ENCODE measurements around the gene B3GALT4. TPM values are rescaled to one million over a fixed set of nuclear protein-coding genes. Genes with fewer than 3 reads are reported as not detected.
"Not testable (repeated sequence)": the region's sequence is repeated elsewhere in the genome, so short reads cannot be mapped to it uniquely, and the experiment has no call there.

Gene B3GALT4
- total RNA-seq, 1 donor from 2014 or later: 17.1 TPM

DNA sequence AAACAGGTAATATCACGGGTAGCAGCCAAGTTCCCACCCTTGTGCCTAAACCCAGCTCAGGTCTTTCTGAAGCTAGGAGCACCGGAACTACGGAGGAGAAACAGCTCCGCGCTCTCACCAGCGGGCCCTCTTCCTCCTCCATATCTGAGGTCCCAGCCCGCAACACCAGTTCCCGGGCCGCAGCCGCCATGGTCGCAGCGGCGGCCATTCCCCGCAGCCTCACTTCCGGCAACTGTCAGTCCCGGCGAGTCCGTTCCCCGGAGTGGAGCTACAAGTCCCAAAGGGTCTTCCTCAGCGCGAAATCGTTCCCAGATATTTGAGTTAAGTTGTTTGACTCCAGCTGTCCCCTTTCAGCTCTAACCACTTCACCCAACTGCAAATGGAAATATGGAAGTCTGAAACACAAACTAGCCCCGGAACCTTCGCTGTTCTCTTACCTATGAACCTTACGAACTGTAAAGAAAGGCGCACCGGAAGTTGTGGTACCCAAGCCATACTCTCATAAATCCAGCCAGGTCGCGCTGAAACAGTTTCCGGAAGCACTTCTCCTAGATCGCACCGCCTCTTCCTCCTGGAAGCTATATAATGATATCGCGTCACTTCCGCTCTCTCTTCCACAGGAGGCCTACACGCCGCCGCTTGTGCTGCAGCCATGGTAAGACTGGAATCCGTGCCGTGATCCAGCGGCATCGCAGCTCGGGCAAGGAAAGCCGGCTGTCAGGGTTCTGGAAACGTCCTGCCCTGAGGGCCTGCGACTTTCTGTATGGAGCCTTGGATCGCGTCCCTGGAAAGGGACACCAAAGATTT lies 5.3 kb upstream of the B3GALT4 start, which contains the start of the genes RPS18 and VPS52:
TSS of gene RPS18 (plus strand) at position 608 of the 807 bp plus-strand sequence. CDS start at position 653, 45 bp downstream.
TSS of gene VPS52 (minus strand) at position 409 of the 807 bp plus-strand sequence. CDS start at position 208, 201 bp downstream.
- intact Hi-C loops (cut with micrococcal nuclease): loop anchor here (1.0 to 10.0 kb wide), 16 partner anchors 18 to 1317 kb away; partner anchors contain the start of genes ATF6B, CUTA, GPSM3 and KIFC1

DNA sequence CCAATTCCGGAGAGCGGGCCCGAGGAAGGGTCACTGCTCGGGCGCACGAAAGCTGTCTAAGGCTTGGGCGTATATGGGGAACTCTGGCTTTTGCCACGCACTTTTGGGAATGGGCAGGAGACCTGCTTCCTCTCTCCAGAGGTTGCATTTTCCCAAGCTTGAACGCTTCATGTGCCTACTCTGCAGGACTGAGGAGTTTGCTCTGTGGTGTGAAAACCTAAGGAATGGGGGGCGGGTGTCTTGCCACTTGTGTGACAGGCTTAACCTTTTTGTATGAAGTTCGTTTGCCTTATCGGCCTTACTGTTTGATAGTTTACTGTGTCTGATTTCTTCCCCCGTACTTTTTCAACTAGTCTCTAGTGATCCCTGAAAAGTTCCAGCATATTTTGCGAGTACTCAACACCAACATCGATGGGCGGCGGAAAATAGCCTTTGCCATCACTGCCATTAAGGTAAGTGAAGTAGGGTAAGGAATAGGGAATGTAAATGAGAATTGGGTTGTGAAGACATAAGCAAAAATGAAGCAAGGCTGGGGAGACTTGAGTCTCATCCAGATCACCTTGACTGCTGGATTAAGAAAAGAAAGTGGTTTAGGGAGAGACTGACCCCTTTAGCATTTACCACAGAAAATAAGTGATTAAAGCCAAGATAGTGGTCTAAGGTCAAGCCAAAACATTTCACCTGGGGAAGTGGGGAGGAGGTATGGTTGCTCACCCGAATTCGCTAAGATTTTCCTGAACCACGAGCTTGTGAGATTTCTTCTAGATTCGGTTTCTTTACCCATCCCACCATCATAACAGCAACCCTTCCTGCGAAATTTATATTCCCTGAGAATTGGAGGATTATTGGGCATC lies 4.4 kb upstream of the B3GALT4 start:
- intact Hi-C loops (cut with micrococcal nuclease): loop anchor here (1.0 to 10.0 kb wide), 8 partner anchors 17 to 1318 kb away; partner anchors contain the start of genes ATF6B, GPSM3, KIFC1 and NELFE

DNA sequence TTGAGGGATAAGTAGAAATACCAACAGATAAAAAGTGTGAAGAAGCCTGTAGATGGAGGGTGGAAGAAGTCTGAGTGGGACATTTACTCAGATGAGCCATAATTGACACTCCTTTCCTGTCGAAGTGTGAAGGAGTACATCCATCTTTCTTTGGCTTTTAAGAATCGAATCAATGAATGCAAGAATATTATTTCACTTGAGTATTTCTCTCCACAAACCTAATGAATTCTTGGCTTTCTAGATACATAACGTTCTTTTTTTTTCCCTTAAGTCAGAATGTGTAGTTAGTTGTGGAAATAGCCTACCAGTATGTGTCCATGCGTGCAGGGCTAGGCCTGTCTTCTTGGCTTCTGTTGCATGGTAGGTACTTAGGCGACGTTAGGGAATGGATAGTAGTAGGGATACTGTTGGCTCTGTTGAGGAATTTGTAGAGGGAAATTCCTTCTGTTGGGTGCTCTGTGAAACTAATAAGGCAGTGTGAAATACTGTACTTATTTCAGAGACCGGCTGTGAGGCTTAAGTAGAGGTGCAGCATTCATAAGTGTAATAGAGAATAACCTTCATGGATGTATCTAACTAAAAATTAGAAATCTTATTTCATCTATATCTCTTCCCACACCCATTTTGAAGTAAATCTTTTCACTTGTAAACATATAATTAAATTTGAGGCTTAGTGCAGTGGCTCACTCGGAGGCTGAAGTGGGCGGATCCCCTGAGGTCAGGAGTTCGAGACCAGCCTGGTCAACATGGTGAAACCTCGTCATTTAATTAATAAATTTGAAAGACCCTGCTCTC lies 3.6 kb upstream of the B3GALT4 start:
- intact Hi-C loops (cut with micrococcal nuclease): loop anchor here (2.0 to 10.0 kb wide), 4 partner anchors 39 to 1319 kb away; partner anchors contain the start of genes ATF6B, GPSM3, NELFE and PBX2

DNA sequence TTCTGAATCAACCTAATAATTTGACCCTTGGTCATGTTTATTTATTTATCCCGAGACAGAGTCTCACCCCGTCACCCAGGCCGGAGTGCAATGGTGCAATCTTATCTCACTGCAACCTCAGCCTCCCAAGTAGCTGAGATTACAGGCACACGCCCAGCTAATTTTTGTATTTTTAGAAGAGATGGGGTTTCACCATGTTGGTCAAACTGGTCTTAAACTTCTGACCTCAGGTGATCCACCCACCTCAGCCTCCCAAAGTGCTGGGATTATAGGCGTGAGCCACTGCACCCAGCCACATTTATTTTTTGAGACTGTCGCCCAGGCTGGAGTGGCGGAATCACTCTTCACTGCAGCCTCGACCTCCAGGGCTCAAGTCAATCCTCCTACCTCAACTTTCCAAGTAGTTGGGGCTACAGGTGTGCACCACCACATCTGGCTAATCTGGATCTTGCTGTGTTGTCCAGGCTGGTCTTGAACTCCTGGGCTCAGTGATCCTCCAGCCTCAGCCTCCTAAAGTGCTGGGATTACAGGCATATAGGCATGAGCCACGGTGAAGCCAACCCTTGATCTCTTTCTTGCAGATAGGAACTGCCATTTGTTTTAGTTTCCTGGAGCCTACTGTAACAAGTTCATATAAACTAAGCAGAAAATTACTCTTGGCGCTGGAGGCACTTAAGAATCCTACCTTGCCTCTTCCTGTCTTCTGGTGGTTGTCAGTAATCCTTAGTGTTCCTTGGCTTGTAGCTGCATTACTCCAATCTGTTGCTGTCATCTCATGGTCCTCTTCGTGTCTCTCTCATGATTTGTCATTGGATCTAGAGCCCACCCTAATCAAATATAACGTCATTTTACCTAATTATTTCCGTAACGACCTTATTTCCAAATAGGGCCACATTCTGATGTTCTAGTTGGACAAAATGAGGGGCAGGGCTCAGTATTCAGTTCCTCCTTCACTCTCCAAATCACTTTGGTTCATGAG lies 2.7 kb upstream of the B3GALT4 start:
- intact Hi-C loops (cut with micrococcal nuclease): loop anchor here (2.0 to 10.0 kb wide), 4 partner anchors 39 to 1319 kb away; partner anchors contain the start of genes ATF6B, GPSM3, NELFE and PBX2

DNA sequence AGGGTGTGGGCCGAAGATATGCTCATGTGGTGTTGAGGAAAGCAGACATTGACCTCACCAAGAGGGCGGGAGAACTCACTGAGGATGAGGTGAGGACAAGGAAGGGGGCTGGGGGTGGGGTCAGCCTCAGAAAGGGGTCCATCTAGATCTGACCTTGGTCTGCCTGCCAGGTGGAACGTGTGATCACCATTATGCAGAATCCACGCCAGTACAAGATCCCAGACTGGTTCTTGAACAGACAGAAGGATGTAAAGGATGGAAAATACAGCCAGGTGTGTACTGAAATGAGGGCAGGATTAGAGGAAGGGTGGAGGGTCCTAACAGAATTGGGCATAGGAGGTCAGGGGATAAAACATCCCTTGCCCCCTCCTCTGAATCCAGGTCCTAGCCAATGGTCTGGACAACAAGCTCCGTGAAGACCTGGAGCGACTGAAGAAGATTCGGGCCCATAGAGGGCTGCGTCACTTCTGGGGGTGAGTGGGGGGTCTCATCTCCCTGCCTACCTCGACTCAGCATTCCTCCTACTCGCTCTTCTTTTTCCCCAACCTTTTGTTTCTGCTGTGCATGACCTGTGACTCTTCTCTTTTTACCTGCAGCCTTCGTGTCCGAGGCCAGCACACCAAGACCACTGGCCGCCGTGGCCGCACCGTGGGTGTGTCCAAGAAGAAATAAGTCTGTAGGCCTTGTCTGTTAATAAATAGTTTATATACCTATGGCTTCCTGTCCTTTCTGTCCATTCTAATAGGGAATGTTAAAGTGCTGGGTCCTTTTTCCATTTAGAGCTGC lies 935 bp upstream of the B3GALT4 start:
- intact Hi-C loops (cut with micrococcal nuclease): loop anchor here (2.0 to 10.0 kb wide), 5 partner anchors 295 to 1321 kb away; partner anchors contain the start of genes ATF6B, GPSM3, NELFE and PBX2

DNA sequence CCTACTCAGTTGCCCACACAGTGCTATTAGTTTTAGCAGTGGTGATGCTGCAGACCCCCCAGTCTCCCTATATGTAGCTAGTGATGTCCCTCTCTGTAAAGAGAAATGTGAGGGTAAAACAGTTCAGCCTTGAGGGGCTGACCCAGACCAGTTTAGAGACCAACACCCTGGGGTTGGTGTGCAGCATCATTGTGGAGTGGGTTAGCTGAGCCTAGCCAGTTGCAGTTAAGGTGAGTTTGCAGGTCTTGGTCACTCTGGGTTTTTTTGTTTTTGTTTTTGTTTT lies 401 bp upstream of the B3GALT4 start:
- intact Hi-C loops (cut with micrococcal nuclease): loop anchor here (2.0 to 10.0 kb wide), 5 partner anchors 294 to 1322 kb away; partner anchors contain the start of genes ATF6B, GPSM3, NELFE and PBX2

DNA sequence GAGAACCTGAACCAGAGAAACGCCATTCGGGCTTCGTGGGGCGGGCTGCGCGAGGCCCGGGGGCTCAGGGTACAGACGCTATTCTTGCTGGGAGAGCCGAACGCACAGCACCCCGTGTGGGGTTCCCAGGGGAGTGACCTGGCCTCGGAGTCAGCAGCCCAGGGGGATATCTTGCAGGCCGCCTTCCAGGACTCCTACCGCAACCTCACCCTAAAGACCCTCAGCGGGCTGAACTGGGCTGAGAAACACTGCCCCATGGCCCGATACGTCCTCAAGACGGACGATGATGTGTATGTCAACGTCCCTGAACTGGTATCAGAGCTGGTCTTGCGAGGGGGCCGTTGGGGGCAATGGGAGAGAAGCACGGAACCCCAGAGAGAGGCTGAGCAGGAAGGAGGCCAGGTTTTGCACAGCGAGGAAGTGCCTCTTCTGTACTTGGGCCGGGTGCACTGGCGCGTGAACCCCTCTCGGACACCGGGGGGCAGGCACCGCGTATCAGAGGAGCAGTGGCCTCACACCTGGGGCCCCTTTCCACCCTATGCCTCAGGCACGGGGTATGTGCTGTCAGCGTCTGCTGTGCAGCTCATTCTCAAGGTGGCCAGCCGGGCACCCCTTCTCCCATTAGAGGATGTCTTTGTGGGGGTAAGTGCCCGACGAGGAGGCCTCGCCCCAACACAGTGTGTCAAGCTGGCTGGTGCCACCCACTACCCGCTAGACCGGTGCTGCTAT lies 904 bp downstream of the B3GALT4 start:
- intact Hi-C loops (cut with micrococcal nuclease): loop anchor here (1.0 to 10.0 kb wide), 9 partner anchors 11 to 1323 kb away; partner anchors contain the start of genes ATF6B, GPSM3, NELFE and PBX2

DNA sequence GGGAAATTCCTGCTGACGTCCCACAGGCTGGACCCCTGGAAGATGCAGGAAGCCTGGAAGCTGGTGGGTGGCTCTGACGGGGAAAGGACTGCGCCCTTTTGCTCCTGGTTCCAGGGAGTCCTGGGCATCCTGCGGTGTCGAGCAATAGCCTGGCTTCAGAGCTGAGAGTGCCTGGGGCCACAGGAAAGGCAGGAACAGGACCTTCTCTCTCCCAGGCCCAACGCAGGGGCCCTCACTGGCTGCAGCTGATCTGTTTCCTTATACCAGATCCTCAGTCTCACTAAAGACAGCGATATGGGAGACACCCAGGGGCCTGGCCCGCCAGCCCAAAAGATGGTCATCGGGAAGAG lies 1.4 kb downstream of the B3GALT4 start:
- intact Hi-C loops (cut with micrococcal nuclease): loop anchor here (10.0 kb wide), 3 partner anchors 1084 to 1324 kb away; partner anchors contain the start of genes ATF6B, GPSM3, NELFE and PBX2

DNA sequence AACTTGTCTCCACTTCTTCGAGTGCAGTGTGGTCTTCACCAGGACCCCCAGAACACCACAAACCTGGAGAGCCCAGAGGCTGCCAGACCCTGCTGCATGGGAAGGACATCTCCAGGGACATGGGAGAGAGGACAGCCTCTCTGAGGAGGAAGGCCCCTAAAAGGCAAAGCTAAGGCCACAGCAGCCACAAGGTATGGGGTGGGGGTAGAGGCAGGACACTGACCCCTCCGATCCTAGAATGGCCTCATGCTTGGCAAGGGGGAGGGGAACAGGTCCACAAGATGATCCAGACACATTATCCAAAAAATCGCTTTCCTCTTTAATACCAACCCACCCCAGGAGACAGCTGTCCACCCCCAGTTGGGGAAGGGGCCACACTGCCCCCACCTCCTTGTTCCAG lies 1.9 kb downstream of the B3GALT4 start:
- intact Hi-C loops (cut with micrococcal nuclease): loop anchor here (10.0 kb wide), 3 partner anchors 1084 to 1324 kb away; partner anchors contain the start of genes ATF6B, GPSM3, NELFE and PBX2

DNA sequence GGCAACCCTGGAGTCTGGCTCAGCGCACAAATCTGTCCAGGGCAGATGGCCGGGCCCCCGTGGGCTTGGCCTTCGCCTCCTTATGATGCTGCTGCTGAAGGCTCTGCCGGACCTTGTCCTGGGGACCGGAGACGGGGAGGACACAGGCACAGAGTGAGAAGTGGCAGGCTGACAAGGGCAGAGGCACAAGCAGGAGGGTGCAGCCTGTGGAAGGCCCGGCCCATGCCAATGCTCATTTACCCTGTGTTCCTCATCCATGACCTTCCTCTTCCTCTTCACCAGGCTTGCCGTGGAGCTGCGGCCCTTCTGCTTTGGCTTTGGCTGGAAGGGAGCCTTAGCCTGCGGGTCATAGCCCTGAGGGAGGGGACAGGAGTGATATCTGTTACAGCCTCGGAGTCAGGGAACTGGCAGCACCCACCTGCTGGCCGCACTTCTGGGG lies 2.4 kb downstream of the B3GALT4 start:
- intact Hi-C loops (cut with micrococcal nuclease): loop anchor here (10.0 kb wide), 3 partner anchors 1084 to 1324 kb away; partner anchors contain the start of genes ATF6B, GPSM3, NELFE and PBX2

DNA sequence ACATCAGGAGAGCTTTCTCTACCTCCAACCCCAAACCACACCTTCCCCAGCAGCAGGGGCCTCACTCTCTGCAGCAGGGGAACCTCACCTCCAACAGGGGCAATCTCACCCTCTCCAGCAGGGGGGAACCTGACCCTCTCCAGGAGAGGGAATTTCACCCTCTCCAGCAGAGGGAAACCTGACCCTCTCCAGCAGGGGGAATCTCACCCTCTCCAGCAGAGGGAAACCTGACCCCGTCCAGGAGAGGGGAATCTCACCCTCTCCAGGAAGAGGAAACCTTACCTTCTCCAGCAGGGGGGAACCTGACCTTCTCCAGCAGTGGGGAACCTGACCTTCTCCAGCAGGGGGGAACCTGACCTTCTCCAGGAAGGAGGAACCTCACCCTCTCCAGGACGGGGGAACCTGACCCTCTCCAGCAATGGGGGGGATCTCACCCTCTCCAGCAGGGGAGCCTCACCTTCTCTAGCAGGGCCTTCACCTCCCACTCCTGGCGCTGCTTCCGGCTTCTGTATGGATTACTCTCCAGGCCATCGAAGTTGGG lies 3.1 kb downstream of the B3GALT4 start:
- intact Hi-C loops (cut with micrococcal nuclease): loop anchor here (10.0 kb wide), 3 partner anchors 1085 to 1325 kb away; partner anchors contain the start of genes ATF6B, GPSM3, NELFE and PBX2

DNA sequence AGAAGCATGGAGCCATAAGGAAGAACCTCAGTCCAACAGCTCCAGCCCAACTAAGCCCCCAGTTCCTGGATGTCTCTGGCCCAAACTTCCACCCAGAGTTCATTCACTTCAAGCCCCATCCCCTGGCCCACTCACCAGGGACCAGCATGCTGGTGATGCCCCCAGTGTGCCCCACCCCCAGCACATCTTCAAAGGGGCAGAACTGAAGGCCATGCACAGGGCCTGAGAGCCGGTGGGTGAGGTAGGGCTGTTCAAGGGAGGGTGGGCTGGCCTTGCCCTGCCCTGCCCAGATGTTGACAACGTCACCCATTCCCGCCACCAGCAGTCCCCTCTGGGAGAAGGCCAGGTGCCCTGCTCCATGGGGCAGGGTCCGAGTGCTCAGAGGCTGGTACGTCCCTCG lies 3.6 kb downstream of the B3GALT4 start:
- intact Hi-C loops (cut with micrococcal nuclease): no loop called here

DNA sequence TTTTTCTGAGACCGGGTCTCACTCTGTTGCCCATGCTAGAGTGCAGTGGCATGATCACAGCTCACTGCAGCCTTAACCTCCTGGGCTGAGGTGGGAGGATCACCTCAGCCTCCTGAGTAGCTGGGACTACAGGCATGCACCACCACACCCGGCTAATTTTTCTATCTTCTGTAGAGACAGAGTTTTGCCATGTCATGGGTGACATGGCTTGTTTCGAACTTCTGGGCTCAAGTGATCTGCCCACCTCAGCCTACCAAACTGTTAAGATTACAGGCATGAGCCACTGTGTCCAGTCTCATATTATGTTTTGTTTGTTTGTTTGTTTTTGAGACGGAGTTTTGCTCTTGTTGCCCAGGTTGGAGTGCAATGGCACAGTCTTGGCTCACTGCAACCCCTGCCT lies 8.3 kb downstream of the B3GALT4 start:
- intact Hi-C loops (cut with micrococcal nuclease): not testable (repeated sequence)

DNA sequence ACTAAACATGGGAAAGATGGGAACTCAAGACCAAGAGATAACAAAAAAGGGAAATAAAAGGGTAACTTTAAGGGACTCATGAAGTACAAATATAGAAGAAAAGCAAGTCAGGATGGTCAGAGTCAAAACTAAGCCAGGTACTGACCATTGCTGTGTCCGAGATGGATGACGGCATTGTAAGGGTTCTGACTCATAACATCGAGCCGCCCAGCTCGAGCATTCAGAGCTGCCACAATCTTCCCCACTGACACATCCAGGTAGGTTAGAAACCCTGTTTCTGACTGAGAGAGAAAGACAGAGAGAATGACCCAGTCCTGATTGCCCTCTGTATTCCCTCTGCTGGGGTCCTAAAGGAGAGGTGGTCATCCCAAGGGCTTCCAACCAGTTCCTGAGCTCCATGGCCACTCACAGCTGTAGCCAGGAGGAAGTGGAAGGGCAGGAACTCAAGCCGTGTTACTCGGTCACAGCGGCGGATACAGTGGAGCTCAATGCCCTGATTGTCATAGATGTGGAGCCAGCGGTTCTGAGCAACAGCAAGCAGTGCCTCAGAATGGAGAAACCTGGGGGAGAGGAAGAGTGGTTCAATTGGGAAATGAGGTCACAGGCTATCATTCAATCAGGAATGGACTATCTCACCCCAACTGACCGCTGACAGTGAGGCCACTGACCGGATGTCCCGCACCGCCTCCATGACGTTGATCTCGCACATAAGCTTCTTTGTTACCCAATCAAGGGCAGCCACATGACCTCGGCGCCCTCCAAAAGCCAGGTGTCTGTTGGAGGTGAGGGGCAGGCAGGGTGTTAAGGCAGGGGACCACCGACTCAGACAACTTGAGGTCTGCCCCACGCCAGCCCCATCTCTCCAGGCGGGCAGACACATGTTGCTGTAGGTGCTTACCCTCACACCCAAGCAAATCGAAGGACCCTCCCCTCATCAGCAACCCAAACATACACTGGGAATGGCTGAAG lies 10.3 kb downstream of the B3GALT4 start:
- intact Hi-C loops (cut with micrococcal nuclease): no loop called here

DNA sequence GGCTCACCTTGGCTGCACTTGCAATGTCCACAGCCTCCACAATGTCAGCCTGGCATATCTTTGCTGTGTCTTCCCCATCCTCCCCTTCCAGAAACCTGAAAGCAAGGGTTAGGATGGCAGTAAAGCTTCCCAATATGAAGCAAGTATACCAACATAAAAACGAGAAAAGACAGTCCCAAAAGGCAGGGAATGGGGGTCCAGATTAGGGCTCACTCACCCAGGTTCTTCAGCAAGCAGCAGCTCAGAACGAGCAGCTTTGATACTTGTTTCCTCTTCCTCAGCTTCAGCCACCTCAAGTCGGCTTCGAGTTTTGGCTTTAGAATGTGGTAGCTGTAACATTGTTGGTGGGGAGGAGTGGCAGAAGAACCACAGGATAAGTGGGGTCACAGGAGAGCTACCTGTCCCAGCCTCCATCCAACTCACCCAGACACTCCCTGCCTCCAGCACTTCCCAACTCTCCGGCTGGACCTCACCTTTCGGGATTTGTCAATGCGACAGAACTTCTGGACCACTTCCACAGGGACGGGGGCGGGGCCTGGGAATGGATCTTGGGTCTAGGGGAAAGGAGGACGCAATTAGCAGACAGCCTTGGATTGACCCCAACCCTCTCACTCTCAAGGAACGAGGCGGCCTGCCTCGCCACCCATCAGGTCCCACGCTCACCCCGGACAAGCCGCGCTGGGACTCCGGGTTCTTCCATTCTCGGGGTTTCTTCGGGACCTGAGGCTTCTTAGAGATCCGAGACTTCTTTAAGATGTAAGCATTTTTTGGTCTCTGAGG lies 11.4 kb downstream of the B3GALT4 start:
- intact Hi-C loops (cut with micrococcal nuclease): no loop called here

Measured in T-helper 1 cell treated with Interleukin-12 subunit alpha and Interleukin-12 subunit beta and Interleukin-4 antibody, amounts not matched to agents 30 ng/mL and 1 ng/mL, for 36 hours (primary cell).